Activated CD4-positive, alpha-beta T cell treated with anti-CD3 and anti-CD28 coated beads for 48 hours (primary cell): ENCODE data around the gene PCDHAC1.
"Not testable (repeated sequence)": the region's sequence is repeated elsewhere in the genome, so short reads cannot be mapped to it uniquely, and the experiment has no call there.

Experiments used
- DNase-seq: peaks from one replicate; pipeline ENCODE4 v3.0.0-alpha.2; 2020

Gene PCDHAC1

GRCh38 chr5:140925806-140926442 is at the start of gene PCDHAC1:
Gene PCDHAC1 (plus strand): TSS chr5:140926299. CDS start chr5:140926893, 594 bp downstream.
- no peak for DNase-seq

- DNase-seq: not testable (repeated sequence)
Observed at GRCh38 chr5:140876541-140877261, 49.4 kb upstream of the PCDHAC1 start.

- DNase-seq: no peak
Observed at GRCh38 chr5:140877262-140877581, 48.9 kb upstream of the PCDHAC1 start.

DNA sequence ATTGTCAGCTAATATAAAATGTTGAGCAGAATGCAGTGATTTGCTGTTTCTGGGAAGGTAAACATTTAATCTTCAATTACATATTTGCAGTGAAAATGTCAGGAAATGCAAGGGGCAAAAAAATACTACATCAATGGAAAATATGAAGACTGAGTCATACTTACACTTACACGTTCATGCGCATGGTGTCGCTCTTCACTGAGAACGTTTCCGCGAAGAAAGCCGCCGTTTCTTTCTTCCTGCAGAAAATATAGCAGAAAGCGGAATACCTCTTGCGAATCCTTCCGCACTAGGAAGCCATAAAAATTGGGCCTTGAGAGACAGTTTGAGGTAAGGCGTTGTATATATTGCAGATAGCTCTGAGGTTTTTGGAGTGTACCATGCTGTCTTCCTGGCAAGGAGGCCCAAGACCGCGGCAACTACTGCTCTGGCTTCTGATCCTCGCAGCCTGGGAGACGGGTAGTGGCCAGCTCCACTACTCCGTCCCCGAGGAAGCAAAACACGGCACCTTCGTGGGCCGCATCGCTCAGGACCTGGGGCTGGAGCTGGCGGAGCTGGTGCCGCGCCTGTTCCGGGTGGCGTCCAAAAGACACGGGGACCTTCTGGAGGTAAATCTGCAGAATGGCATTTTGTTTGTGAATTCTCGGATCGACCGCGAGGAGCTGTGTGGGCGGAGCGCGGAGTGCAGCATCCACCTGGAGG is 44.1 kb upstream of the PCDHAC1 start, which contains the start of gene PCDHA13:
Gene PCDHA13 (plus strand): TSS at position 236 of the 702 bp plus-strand sequence. CDS start 145 bp downstream, at position 381.
- DNase-seq: no peak

DNA sequence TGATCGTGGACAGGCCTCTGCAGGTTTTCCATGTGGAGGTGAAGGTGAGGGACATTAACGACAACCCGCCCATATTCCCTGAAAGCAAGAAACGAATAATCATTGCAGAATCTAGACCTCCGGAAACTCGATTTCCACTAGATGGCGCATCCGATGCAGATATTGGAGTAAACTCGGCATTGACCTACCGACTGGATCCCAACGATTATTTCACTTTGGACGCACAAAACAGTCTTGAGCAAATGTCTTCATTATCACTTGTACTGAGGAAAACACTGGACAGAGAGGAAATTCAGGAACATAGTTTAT is 43.6 kb upstream of the PCDHAC1 start:
- DNase-seq: no peak

DNA sequence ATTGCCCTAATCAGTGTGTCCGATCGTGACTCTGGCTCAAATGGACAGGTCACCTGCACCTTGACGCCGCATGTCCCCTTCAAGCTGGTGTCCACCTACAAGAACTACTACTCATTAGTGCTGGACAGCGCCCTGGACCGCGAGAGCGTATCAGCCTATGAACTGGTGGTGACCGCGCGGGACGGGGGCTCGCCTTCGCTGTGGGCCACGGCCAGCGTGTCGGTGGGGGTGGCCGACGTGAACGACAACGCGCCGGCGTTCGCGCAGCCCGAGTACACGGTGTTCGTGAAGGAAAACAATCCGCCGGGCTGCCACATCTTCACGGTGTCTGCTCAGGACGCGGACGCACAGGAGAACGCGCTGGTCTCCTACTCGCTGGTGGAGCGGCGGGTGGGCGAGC is 42.7 kb upstream of the PCDHAC1 start:
- DNase-seq: no peak

GRCh38 chr5:140883927-140884697 is 42.0 kb upstream of the PCDHAC1 start:
- no peak for DNase-seq

GRCh38 chr5:140916325-140916724 is 9.8 kb upstream of the PCDHAC1 start:
- DNase-seq: no peak

DNA sequence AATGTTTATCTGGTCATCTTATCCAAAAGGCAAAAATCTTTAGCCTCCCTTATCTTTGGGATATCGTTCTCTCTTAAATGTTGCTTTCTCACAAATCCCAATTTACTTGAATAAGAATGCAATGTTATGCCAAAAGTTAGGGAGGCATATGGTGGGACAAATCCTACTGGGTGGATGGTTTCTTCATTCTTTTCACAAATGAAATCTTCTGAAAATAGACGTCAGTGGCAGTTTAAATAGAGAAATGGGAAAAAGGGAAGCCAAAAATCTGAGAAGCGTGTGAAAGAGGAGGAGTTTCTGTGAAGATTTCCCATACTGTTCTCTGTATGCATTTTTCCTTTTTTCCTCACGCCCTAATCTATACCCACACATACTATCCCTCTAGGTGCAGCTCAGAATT is 2.5 kb upstream of the PCDHAC1 start:
- no peak for DNase-seq

DNA sequence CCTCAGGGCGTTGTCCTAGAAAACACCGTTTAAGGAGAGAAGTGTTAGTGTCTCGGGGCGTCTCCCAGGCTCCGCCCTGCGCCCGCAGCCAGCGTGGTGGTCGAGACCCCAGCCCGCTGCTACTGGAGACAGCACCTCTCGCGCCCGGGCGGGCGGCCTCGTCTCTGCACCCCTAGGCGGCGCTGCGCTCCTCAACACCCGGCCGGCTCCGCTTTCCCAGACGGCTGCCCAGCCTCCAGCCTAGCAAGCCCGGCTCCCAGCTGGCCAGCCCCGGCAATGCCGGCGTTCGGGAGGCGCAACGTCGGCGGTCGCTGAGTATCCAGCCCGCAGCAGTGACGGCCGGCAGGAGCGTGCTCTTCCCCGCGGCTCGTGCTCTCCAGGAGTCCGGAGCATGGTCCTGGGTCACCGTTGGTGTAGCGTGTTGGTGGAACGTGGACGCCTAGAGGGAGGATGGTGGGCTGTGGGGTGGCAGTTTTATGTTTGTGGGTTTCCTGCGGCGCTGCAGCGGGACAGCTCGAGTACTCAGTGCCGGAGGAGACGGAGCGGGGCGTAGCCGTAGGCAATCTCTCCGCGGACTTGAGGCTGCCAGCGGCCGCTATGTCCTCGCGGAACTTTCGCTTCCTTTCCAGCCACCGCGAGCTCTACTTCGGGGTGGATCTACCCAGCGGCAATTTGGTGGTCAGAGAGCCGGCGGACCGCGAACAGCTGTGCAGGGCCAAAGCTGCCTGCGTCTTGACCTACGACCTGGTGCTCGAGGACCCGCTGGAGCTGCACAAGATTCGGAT is 536 bp downstream of the PCDHAC1 start:
- peak; percentile 60 for DNase-seq

- DNase-seq: no peak
Observed at GRCh38 chr5:140927228-140927573, 1.1 kb downstream of the PCDHAC1 start.

GRCh38 chr5:140934964-140935606 is 9.0 kb downstream of the PCDHAC1 start:
- DNase-seq: no peak

- DNase-seq: no peak
Observed at GRCh38 chr5:140946578-140946977, 20.5 kb downstream of the PCDHAC1 start.

DNA sequence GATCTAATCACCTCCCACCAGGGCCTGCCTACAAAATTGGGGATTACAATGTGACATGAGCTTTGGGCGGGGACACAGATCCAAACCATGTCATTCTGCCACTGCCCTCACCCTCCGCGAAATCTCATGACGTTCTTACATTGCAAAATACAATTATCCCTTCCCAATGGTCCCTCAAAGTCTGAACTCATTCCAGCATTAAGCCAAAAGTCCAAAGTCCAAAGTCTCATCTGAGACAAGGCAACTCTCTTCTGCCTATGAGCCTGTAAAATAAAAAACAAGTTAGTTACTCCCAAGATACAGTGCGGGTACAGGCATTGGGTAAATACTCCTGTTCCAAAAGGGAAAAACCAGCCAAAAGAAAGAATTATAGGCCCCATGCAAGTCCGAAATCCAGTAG is 25.5 kb downstream of the PCDHAC1 start:
- DNase-seq: no peak

GRCh38 chr5:140953234-140953633 is 27.1 kb downstream of the PCDHAC1 start:
- no peak for DNase-seq

GRCh38 chr5:140962190-140962589 is 36.1 kb downstream of the PCDHAC1 start:
- no peak for DNase-seq

GRCh38 chr5:140964356-140964755 is 38.3 kb downstream of the PCDHAC1 start:
- no peak for DNase-seq

GRCh38 chr5:140965905-140966292 is 39.8 kb downstream of the PCDHAC1 start:
- no peak for DNase-seq

- peak; percentile 2 for DNase-seq
Observed at GRCh38 chr5:140966293-140967225, 40.5 kb downstream of the PCDHAC1 start, which contains the start of gene PCDHAC2. Gene PCDHAC2 (plus strand): TSS chr5:140966476. CDS start chr5:140966767, 291 bp downstream.

DNA sequence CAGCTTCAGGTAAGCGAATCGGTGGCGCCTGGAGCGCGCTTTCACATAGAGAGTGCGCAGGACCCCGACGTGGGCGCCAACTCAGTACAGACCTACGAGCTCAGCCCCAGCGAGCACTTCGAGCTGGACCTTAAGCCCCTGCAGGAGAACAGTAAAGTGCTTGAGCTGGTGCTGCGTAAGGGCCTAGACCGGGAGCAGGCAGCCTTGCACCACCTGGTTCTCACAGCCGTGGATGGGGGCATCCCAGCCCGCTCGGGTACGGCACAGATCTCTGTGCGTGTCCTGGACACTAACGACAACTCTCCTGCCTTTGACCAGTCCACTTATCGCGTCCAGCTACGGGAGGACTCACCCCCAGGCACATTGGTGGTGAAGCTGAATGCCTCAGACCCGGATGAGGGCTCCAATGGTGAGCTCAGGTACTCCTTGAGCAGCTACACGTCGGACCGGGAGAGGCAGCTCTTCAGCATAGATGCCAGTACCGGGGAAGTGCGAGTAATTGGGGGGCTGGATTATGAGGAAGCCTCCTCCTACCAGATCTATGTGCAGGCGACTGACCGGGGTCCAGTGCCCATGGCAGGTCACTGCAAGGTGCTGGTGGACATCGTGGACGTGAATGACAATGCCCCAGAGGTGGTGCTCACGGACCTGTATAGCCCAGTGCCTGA is 41.3 kb downstream of the PCDHAC1 start:
- DNase-seq: no peak
